Measurements from ENCODE around the gene SCPEP1. TPM values are rescaled to one million over a fixed set of nuclear protein-coding genes. Genes with fewer than 3 reads are reported as not detected.

The SCPEP1 gene
- total RNA-seq, 1 donor from 2014 or later = 53.5 TPM

DNA sequence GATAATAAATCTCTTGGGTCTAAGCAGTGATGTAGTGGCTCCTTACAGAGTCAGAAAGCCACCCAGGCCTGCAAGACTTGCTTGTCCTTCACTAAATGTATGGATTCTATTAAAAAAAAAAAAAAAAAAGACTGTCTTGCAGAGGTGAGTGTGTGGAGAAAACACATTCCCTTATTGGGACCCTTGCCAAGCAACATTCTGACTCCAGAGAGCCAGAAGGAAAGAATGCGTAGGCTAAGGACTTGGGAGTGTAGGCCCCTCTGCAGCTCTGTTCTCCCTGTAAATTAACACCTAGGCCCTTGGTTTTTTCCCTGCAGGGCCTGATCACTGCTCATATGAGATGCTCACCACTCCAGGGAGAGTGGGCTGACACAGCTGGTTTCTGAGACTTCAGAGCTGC lies 17.8 kb downstream of the SCPEP1 start:
- Mint-ChIP-seq H3K27me3 (no peaks in the 10 kb centered on the region), H3K9me3 (no peaks in the 10 kb centered on the region), H3K36me3 (peaks cover 26% of the 10 kb centered on the region), H3K4me1 (ENCODE audit: unreplicated experiment) (peaks cover 4% of the 10 kb centered on the region), H3K4me3 (no peak overlapping the region), H3K27ac (no peak overlapping the region)
- TF ChIP-seq, protein P1, sequence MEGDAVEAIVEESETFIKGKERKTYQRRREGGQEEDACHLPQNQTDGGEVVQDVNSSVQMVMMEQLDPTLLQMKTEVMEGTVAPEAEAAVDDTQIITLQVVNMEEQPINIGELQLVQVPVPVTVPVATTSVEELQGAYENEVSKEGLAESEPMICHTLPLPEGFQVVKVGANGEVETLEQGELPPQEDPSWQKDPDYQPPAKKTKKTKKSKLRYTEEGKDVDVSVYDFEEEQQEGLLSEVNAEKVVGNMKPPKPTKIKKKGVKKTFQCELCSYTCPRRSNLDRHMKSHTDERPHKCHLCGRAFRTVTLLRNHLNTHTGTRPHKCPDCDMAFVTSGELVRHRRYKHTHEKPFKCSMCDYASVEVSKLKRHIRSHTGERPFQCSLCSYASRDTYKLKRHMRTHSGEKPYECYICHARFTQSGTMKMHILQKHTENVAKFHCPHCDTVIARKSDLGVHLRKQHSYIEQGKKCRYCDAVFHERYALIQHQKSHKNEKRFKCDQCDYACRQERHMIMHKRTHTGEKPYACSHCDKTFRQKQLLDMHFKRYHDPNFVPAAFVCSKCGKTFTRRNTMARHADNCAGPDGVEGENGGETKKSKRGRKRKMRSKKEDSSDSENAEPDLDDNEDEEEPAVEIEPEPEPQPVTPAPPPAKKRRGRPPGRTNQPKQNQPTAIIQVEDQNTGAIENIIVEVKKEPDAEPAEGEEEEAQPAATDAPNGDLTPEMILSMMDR (conservative IDR thresholded peaks at IDR 0.05) = no peak
- no peak for DNase-seq (ENCODE audit: extremely low spot score, unreplicated experiment)

DNA sequence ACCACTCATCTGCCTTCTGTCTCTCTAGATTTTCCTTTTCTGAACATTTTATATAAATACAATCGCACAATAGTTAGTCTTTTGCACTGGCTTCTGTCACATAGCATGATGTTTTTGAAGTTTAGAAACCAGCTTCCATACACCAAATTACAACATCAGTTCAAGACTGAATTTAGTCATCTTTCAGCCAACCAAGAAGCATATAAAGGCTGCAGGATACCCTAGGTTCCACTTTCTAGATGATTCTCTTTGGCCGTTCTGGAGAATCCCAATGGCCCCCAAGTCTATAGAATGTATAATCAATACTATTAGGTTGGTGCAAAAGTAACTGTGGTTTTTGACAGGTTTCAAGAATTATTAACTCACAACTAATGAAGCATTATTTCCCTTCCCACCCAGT lies 19.4 kb downstream of the SCPEP1 start:
- Mint-ChIP-seq H3K27ac (no peak overlapping the region), H3K4me1 (ENCODE audit: unreplicated experiment) (peaks cover 4% of the 10 kb centered on the region), H3K9me3 (no peaks in the 10 kb centered on the region), H3K4me3 (no peak overlapping the region), H3K27me3 (no peaks in the 10 kb centered on the region), H3K36me3 (peaks cover 19% of the 10 kb centered on the region)
- TF ChIP-seq, protein P1 (conservative IDR thresholded peaks at IDR 0.05) = no peak
- DNase-seq (ENCODE audit: extremely low spot score, unreplicated experiment) = no peak

DNA sequence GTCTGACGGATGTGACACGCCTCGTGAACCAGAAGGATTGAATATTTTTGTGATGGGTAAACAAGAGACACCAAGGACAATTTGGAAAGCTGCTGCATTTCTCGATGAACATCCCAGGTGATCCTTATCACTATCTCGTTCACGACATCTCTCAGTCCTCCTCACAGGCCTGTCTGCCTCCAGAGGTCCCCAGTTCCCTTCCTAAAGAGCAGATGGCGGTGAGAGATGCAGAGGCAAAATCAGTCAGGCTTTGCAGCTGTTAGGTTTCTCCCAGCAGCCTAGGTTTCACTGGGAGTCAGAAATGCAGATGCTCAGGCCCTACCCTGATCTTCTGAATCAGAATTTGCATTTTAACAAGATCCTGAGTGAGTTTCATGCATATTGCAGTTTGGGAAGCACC lies 23.6 kb downstream of the SCPEP1 start:
- peaks cover 23% of the 10 kb centered on the region for H3K36me3 Mint-ChIP-seq

DNA sequence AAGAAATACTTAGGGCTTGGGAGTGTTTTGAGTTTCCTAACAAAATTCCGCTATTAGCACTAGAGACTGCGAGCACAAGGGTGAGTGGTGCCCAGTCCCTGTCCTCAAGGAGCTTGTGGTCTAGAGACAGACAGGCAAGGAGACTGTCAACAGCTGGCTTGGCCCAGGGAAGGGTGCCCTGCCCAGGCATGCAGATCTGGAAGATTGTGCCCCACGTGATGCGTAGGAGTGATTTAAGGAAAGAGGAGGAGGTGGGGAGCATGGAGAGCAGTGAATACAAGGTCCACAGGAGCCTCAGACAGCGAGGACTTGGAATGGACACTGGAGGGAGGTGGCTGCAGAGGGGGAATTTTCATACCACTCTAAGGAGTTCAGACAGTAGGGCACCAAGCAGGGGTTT lies 25.0 kb downstream of the SCPEP1 start:
- Mint-ChIP-seq H3K36me3 (peaks cover 20% of the 10 kb centered on the region), H3K4me3 (no peak overlapping the region), H3K27me3 (no peaks in the 10 kb centered on the region), H3K27ac (no peak overlapping the region), H3K9me3 (no peaks in the 10 kb centered on the region), H3K4me1 (ENCODE audit: unreplicated experiment) (no peaks in the 10 kb centered on the region)
- TF ChIP-seq, protein P1 (conservative IDR thresholded peaks at IDR 0.05) = no peak
- no peak for DNase-seq (ENCODE audit: extremely low spot score, unreplicated experiment)

More for the DNA sequence above, 23.6 kb downstream of the SCPEP1 start:
- Mint-ChIP-seq H3K27ac (no peak overlapping the region), H3K4me1 (ENCODE audit: unreplicated experiment) (no peaks in the 10 kb centered on the region), H3K4me3 (no peak overlapping the region), H3K27me3 (no peaks in the 10 kb centered on the region), H3K9me3 (no peaks in the 10 kb centered on the region)
- TF ChIP-seq, protein P1 (conservative IDR thresholded peaks at IDR 0.05) = no peak
- no peak for DNase-seq (ENCODE audit: extremely low spot score, unreplicated experiment)

DNA sequence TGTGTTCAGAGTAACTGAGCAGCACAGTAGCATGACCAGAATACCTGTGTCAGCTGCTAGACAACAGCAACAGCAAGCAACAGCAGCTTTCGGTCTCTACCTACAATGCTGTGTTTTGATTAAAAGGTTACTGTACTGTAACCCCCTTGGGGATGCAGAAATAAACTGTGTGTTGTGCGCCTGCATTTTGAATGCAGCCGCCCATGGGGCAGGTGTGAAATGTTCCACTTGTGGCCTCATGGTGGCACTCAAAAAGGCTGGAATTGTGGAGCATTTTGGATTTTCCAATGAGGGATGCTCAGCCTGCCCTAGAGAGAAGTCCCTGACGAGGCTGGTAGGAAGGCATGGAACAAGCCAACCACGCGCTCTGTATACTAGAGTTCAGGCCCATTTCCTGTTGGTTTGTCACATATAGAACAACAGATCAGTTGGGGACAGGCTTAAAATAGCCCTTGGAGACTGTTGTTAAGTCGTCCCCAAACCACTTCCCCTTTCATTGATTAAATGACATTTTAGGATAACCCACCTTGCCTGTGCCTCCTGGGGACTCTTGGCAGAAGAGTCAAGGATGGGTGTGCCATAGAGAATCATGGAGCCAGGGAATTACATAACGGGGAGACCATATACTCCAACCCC lies 27.1 kb downstream of the SCPEP1 start:
- TF ChIP-seq, protein P1 (conservative IDR thresholded peaks at IDR 0.05) = peak; percentile 17
- Mint-ChIP-seq H3K4me3 (no peak overlapping the region), H3K36me3 (peaks cover 13% of the 10 kb centered on the region), H3K27me3 (no peaks in the 10 kb centered on the region), H3K9me3 (peaks cover 3% of the 10 kb centered on the region), H3K4me1 (ENCODE audit: unreplicated experiment) (peaks cover 3% of the 10 kb centered on the region), H3K27ac (no peak overlapping the region)
- DNase-seq (ENCODE audit: extremely low spot score, unreplicated experiment) = no peak
